Inflammatory macrophage (primary cell): ENCODE results near the gene PSME2.

Experiments
- DNase-seq, 2 donors: peaks; one replicate each; pipeline ENCODE4 v3.0.0-alpha.2; 2020 to 2022
- total RNA-seq, 18 experiments: gene quantifications; one replicate each; lab custom pipeline; 2026; ENCODE audit warnings: mixed read lengths in 6 of 18, inconsistent platforms in 2 of 18; lab: John Stamatoyannopoulos, UW

The PSME2 gene
- total RNA-seq, result 62.8 to 251 (median 85.9) reads per million in 18 experiments

GRCh38 chr14:24146453-24146977, at the start of gene PSME2:
TSS of gene PSME2 (minus strand) at chr14:24146610. CDS start at chr14:24146581, 29 bp downstream.
- peak; percentile 88 to 96 for DNase-seq

- DNase-seq, result peak; percentile 74 to 88
Observed at GRCh38 chr14:24195186-24196070, 49.0 kb upstream of the PSME2 start, which contains the start of gene TM9SF1. TSS of gene TM9SF1 (minus strand) at chr14:24195441. CDS start at chr14:24195019, 422 bp downstream.

- DNase-seq, result no peak
Observed at GRCh38 chr14:24194873-24195185, 48.4 kb upstream of the PSME2 start.

GRCh38 chr14:24194186-24194872, 47.9 kb upstream of the PSME2 start:
- DNase-seq, result peak; percentile 12 to 43

- no peak for DNase-seq
Observed at GRCh38 chr14:24192933-24193332, 46.5 kb upstream of the PSME2 start.

- no peak for DNase-seq
Observed at GRCh38 chr14:24190416-24190815, 44.0 kb upstream of the PSME2 start.

- DNase-seq, result no peak
Observed at GRCh38 chr14:24189460-24189859, 43.0 kb upstream of the PSME2 start.

- no peak for DNase-seq
Observed at GRCh38 chr14:24189059-24189375, 42.6 kb upstream of the PSME2 start.

- DNase-seq, result peak; percentile 97 to 98
Observed at GRCh38 chr14:24188251-24189058, 42.0 kb upstream of the PSME2 start, which contains the start of gene IPO4. TSS of gene IPO4 (minus strand) at chr14:24188816. CDS start at chr14:24188787, 29 bp downstream.

GRCh38 chr14:24187539-24187915, 41.1 kb upstream of the PSME2 start:
- no peak for DNase-seq

GRCh38 chr14:24186831-24187538, 40.6 kb upstream of the PSME2 start:
- no peak for DNase-seq

- no peak for DNase-seq
Observed at GRCh38 chr14:24185741-24186140, 39.3 kb upstream of the PSME2 start.

- no peak for DNase-seq
Observed at GRCh38 chr14:24185026-24185425, 38.6 kb upstream of the PSME2 start.

GRCh38 chr14:24184104-24184970, 37.9 kb upstream of the PSME2 start:
- no peak for DNase-seq

GRCh38 chr14:24183014-24183481, 36.6 kb upstream of the PSME2 start:
- no peak for DNase-seq

- DNase-seq, result no peak
Observed at GRCh38 chr14:24182110-24182882, 35.9 kb upstream of the PSME2 start.

- DNase-seq, result no peak
Observed at GRCh38 chr14:24181371-24182077, 35.1 kb upstream of the PSME2 start.

- no peak for DNase-seq
Observed at GRCh38 chr14:24179961-24180796, 33.8 kb upstream of the PSME2 start.
